OCI-M2 (cell line): Measurements from ENCODE around the gene A4GALT.

Experiments used
- DNase-seq: peaks from one replicate; lab custom pipeline; 2025; ENCODE audit not compliant: unreplicated experiment; lab: John Stamatoyannopoulos, UW

The A4GALT gene

GRCh38 chr22:42653999-42654398 is 66.7 kb downstream of the A4GALT start:
- DNase-seq = no peak

DNA sequence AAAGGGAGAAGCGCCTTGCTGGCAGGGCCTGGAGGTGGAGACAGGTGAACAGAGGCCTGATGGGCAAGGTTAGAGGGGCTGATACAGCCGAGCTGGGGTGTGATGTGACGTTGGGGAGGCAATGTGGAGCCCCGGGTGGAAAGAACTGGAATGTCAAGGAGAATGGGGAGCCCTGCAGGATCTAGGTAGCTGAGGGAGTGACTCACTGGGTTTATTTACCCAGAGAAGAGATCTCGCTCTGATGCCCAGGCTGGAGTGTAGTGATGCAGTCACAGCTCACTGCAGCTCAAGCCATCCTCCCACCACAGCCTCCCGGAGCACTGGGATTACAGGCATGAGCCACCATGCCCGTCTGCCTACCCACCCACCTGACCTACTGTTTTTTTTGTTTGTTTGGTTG is 69.5 kb downstream of the A4GALT start:
- no peak for DNase-seq

DNA sequence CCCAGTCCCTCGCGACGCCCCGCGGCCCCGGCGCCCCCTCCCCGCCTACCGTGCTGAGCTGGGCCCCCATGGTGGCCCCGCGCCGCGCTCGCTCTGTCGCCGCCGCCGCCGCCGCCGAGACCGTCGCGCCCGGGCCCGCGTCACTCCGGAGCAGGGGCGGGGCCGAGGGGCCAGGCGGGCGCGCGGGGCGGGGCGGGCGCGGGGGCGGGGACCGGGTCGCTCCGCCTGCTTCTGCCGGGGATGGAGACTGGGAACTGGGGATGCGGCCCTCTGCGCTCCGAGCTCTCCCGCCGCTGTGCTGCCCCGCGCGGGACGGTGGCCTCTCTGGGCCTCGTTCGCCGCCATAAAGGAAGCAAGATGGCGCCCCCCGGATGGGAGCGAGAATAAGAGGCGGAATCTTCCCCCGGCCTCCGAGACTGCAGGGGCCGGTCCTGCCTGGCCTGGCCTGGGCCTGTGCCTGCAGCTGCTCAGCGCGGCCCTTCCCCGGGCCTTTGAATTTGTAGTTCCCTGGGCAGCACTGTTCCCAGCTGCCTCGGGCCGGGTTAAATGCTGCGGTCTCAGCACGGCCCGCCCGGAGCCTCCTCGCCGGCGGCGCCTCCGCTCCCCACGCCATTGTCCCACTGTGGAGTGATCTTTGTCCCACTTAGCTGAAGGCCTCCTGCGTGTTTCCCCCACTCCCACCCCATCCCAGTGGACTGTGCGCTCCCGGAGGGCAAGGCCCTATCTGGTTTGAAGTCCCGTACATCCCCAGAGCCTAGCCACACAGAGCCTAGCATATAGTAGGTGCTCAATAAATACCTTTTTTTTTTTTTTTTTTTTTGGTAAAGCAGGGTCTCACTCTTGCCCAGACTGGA is 71.2 kb downstream of the A4GALT start, which contains the start of gene CYB5R3:
TSS of gene CYB5R3 (minus strand) at position 147 of the 854 bp plus-strand sequence. CDS start at position 70, 77 bp downstream.
- no peak for DNase-seq

DNA sequence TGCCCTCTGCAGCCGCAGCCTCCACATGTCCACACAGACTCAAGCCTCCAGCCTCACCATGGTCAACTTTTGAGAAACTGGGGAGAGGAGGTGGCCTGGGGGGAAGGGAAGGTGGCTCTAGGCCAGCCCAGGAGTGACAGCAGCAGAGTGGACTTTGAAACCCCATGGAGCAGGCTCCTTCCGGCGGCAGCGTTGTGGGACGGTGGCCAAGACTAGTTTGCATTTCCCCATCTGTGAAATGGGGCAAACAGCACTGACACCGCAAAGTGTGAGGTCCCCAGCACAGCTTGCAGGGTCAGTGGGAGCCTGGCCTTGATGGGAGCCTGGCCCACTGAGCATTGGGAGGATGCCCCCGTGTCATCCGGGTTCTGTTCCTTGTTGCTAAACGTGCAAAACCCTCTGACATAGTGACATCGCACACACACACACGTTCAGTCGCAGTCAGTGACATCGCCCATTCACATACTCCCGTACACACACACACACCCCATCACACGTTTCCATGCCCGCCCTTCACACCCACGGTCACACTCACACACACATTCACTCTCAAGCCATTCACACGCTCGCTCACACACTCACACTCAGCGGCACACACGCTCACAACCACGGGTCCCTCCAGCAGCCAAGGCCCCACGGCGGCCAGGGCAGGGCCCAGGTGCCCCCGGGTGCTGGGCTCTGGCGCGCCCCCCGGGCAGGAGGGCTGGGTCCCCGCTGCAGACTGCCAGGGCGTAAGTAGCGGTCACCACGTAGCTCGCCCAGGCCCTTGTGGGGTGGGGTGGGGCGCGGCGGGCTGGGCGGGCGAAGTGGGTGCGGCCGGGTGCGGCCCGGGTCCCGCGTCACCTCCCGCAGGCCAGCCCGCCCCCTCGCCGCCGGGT is 72.1 kb downstream of the A4GALT start:
- DNase-seq = no peak

DNA sequence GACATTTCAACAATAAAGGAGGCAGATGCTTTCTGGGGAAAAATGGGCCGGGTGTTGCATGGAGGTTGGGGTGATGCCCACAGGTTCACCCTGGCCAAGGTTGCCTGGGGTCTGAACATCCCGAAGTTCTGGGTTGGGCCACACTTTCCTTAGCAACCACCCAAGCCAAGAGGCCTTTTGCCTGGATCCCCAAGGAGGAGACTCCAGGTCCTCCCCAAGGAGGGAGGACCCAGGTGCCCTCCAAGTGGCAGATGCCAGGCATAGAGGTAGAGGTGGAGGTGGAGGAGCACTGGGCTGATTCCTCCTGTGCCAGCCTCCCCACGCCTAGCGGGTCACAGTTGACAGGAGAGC is 72.7 kb downstream of the A4GALT start:
- no peak for DNase-seq

GRCh38 chr22:42646569-42647525 is 73.8 kb downstream of the A4GALT start:
- DNase-seq = no peak

DNA sequence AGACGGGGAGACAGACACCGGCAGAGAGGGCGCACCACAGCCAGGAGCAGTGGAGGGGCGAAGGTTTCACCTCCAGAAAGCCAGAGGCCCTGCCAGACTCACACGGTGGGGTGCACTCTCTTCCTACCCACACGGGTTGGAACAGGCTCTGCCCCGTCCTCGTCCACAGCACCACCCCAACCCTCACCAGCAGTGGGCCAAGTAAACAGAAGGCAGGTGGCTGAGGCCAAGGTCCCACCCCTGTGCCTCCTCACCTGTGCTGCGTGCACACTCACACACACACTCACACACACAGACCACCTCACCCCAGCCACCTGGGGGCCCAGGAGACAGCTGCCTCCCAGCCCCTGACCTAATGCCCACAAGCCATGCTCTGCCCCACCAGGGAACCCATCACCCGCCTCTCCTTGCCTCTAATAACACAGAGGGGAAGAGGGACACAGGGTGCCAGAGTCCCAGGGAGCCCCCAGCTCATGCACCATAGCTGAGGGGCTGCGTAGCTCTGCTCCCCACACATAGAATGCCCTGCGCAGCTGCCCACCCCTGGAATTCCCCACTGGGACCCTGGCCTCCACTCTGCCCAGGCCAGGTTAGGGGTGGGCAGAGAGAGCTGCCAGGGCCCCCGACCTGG is 74.6 kb downstream of the A4GALT start:
- no peak for DNase-seq

GRCh38 chr22:42645341-42645937 is 75.2 kb downstream of the A4GALT start:
- DNase-seq = no peak

- DNase-seq = no peak
These were observed 76.0 kb downstream of the A4GALT start for GRCh38 chr22:42644422-42645340.

DNA sequence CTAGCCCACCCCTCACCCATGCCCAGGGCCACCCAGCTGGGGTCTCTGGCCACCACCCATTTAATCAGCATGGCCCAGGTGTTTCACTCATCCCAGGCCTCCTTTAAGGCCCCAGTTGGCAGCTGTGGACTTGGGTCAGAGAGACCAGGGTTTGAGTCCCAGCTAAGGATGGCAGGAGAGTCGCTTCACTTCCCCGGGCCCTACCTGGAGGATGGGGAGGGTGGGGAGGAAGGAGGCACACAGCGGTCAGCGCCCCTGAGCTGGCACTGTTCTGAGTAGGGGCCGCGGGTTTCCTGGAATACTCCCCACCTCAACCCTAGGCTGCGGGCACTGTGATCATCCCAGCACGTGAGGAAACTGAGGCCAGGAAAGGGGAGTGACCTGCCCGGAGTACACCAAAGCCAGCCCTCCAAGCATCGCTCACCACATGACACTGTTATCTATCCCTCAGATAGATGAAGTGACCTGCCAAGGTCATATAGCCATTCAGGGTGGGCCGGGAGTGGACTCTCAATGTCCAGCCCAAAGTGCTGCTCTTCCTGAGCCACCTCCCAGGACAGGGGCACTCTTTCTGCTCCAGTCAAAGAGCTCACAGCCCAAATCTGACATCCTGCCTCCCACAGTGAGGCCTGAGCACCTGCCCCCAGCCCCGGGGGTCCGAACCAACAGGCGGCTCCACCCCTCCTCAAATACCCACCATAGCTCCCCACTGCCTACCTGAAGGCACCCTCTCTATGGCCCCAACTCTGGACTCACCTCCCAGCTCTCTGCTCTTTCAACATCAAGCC is 76.8 kb downstream of the A4GALT start:
- no peak for DNase-seq

DNA sequence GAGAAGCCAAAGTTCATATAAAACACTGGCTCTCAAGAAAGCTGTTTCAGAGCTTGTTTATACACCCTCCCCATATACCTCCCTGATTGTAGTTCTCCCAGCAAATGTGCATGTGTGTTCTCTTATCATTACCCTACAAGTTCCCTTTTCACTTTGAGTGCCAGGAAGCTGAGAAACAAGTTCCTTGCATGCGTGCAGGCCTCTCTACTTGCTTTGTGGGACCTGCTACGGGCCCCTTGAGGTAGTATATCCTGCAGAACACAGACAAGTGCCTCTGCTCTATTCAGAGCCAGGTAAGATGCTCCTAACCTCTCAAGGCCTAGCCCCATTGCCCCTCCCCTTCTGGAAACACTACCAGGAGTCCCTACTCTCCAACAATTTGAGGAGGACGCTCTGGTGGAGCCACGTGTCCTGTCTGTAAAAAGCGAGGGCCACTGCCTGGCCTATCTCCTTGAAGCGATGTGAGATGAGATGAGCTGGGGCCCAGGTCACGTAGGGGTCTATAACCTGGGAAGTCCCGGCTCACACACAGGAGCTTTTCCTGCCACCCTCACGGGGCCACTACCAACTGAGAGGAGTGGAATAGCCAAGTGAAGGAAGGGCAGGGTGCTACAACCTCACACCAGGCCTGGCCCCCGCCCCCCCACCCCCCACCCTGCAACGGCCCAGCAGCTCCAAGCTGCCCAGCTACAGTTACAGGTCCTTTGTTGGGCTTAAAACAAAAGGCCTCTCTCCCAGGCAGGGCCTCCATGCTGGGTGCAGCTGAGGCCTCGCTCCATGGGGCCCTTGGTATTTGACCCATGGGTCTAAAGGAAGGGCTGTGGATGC is 77.7 kb downstream of the A4GALT start:
- DNase-seq = no peak
